IgD-negative memory B cell (primary cell): ENCODE data around the gene LAMTOR2. TPM values are rescaled to one million over a fixed set of nuclear protein-coding genes. Genes with fewer than 3 reads are reported as not detected.
"Not testable (repeated sequence)": the region's sequence is repeated elsewhere in the genome, so short reads cannot be mapped to it uniquely, and the experiment has no call there.

Experiments used
- H3K27ac Mint-ChIP-seq, 3 donors: one replicate each; pipeline ENCODE4 v1.8.0; 2020 to 2022; ENCODE audit warnings: mild to moderate bottlenecking in 3 of 3, mixed read lengths in 3 of 3, moderate library complexity in 1 of 3
- H3K27me3 Mint-ChIP-seq: one replicate; pipeline ENCODE4 v1.8.0; 2021; ENCODE audit warnings: mixed read lengths
- H3K36me3 Mint-ChIP-seq: one replicate; pipeline ENCODE4 v1.8.0; 2020; ENCODE audit warnings: mild to moderate bottlenecking, mixed read lengths
- H3K4me1 Mint-ChIP-seq, 3 donors: one replicate each; pipeline ENCODE4 v1.8.0; 2020 to 2022; ENCODE audit warnings: mixed read lengths in 3 of 3, mild to moderate bottlenecking in 1 of 3
- H3K4me3 Mint-ChIP-seq, 4 donors: one replicate each; pipeline ENCODE4 v1.8.0; 2020 to 2022; ENCODE audit warnings: mild to moderate bottlenecking in 4 of 4, mixed read lengths in 4 of 4, moderate library complexity in 3 of 4
- H3K9me3 Mint-ChIP-seq, 3 donors: one replicate each; pipeline ENCODE4 v1.8.0; 2020 to 2021; ENCODE audit warnings: mixed read lengths in 3 of 3, mild to moderate bottlenecking in 1 of 3
- polyA plus RNA-seq: library from polyadenylated mRNA; unstranded; fragments of 300-500 nt; fragmentation: Illumina TruSeq; gene quantifications from one replicate; pipeline ENCODE4 v1.2.3, GENCODE V29; 2021

Gene LAMTOR2
- polyA plus RNA-seq, 1 donor from 2014 or later: 159 TPM

- Mint-ChIP-seq H3K36me3 (no peaks in the 10 kb centered on the region), H3K27ac (no peak overlapping the region), H3K4me3 (no peak overlapping the region), H3K27me3 (peaks cover 4% of the 10 kb centered on the region), H3K4me1 (peaks cover 0 to 3% (median 0%) of the 10 kb centered on the region in 3 donors), H3K9me3 (no peaks in the 10 kb centered on the region)
Observed at GRCh38 chr1:156063997-156064285, 9.4 kb downstream of the LAMTOR2 start.

- H3K27me3 Mint-ChIP-seq: peaks cover 4% of the 10 kb centered on the region
- no peaks in the 10 kb centered on the region for H3K9me3 Mint-ChIP-seq
- peaks cover 0 to 3% (median 0%) of the 10 kb centered on the region in 3 donors for H3K4me1 Mint-ChIP-seq
- no peak overlapping the region for H3K4me3 Mint-ChIP-seq
- no peaks in the 10 kb centered on the region for H3K36me3 Mint-ChIP-seq
- H3K27ac Mint-ChIP-seq: no peak overlapping the region
Observed at GRCh38 chr1:156064615-156065014, 10.0 kb downstream of the LAMTOR2 start.

GRCh38 chr1:156065212-156065611, 10.6 kb downstream of the LAMTOR2 start:
- peaks cover 0 to 3% (median 0%) of the 10 kb centered on the region in 3 donors for H3K4me1 Mint-ChIP-seq
- no peaks in the 10 kb centered on the region for H3K9me3 Mint-ChIP-seq
- H3K4me3 Mint-ChIP-seq: no peak overlapping the region
- H3K36me3 Mint-ChIP-seq: no peaks in the 10 kb centered on the region
- H3K27me3 Mint-ChIP-seq: peaks cover 4% of the 10 kb centered on the region
- H3K27ac Mint-ChIP-seq: peak overlapping the region in 1 of 3 donors; percentile 33

- peaks cover 0 to 3% (median 0%) of the 10 kb centered on the region in 3 donors for H3K4me1 Mint-ChIP-seq
- no peak overlapping the region for H3K27ac Mint-ChIP-seq
- H3K27me3 Mint-ChIP-seq: peaks cover 4% of the 10 kb centered on the region
- H3K9me3 Mint-ChIP-seq: no peaks in the 10 kb centered on the region
- no peaks in the 10 kb centered on the region for H3K36me3 Mint-ChIP-seq
- H3K4me3 Mint-ChIP-seq: no peak overlapping the region
Observed at GRCh38 chr1:156065871-156066270, 11.3 kb downstream of the LAMTOR2 start.

- no peaks in the 10 kb centered on the region for H3K9me3 Mint-ChIP-seq
- H3K36me3 Mint-ChIP-seq: no peaks in the 10 kb centered on the region
- H3K4me3 Mint-ChIP-seq: no peak overlapping the region
- peaks cover 0 to 3% (median 0%) of the 10 kb centered on the region in 3 donors for H3K4me1 Mint-ChIP-seq
- no peak overlapping the region for H3K27ac Mint-ChIP-seq
- peaks cover 4% of the 10 kb centered on the region for H3K27me3 Mint-ChIP-seq
Observed at GRCh38 chr1:156067262-156067661, 12.7 kb downstream of the LAMTOR2 start.

GRCh38 chr1:156069490-156070455, 15.2 kb downstream of the LAMTOR2 start:
- no peak overlapping the region for H3K27ac Mint-ChIP-seq
- H3K36me3 Mint-ChIP-seq: no peaks in the 10 kb centered on the region
- H3K27me3 Mint-ChIP-seq: peaks cover 4% of the 10 kb centered on the region
- H3K9me3 Mint-ChIP-seq: no peaks in the 10 kb centered on the region
- H3K4me1 Mint-ChIP-seq: peaks cover 0 to 3% (median 0%) of the 10 kb centered on the region in 3 donors
- H3K4me3 Mint-ChIP-seq: no peak overlapping the region

- H3K4me3 Mint-ChIP-seq: peak overlapping the region in 1 of 4 donors; percentile 85
- peaks cover 0 to 6% (median 0%) of the 10 kb centered on the region in 3 donors for H3K4me1 Mint-ChIP-seq
- H3K36me3 Mint-ChIP-seq: no peaks in the 10 kb centered on the region
- no peak overlapping the region for H3K27ac Mint-ChIP-seq
- H3K27me3 Mint-ChIP-seq: peaks cover 4% of the 10 kb centered on the region
- H3K9me3 Mint-ChIP-seq: no peaks in the 10 kb centered on the region
Observed at GRCh38 chr1:156070548-156070947, 16.0 kb downstream of the LAMTOR2 start.

- peaks cover 0 to 11% (median 4%) of the 10 kb centered on the region in 3 donors for H3K4me1 Mint-ChIP-seq
- H3K9me3 Mint-ChIP-seq, H3K4me3 Mint-ChIP-seq, H3K27ac Mint-ChIP-seq, H3K27me3 Mint-ChIP-seq, H3K36me3 Mint-ChIP-seq: not testable (repeated sequence)
Observed at GRCh38 chr1:156071332-156071816, 16.8 kb downstream of the LAMTOR2 start.

GRCh38 chr1:156072251-156072650, 17.7 kb downstream of the LAMTOR2 start:
- Mint-ChIP-seq H3K9me3 (no peaks in the 10 kb centered on the region), H3K27me3 (peaks cover 3% of the 10 kb centered on the region), H3K36me3 (no peaks in the 10 kb centered on the region), H3K4me3 (peak overlapping the region in 1 of 4 donors; percentile 32), H3K4me1 (peaks cover 0 to 11% (median 4%) of the 10 kb centered on the region in 3 donors), H3K27ac (no peak overlapping the region)

GRCh38 chr1:156073110-156073687, 18.6 kb downstream of the LAMTOR2 start:
- Mint-ChIP-seq H3K27me3 (no peaks in the 10 kb centered on the region), H3K9me3 (no peaks in the 10 kb centered on the region), H3K4me3 (no peak overlapping the region), H3K36me3 (no peaks in the 10 kb centered on the region), H3K4me1 (peaks cover 5 to 11% (median 8%) of the 10 kb centered on the region in 3 donors), H3K27ac (no peak overlapping the region)

GRCh38 chr1:156073740-156074139, 19.2 kb downstream of the LAMTOR2 start:
- H3K27ac Mint-ChIP-seq: no peak overlapping the region
- peaks cover 5 to 11% (median 8%) of the 10 kb centered on the region in 3 donors for H3K4me1 Mint-ChIP-seq
- no peaks in the 10 kb centered on the region for H3K9me3 Mint-ChIP-seq
- H3K27me3 Mint-ChIP-seq: no peaks in the 10 kb centered on the region
- no peak overlapping the region for H3K4me3 Mint-ChIP-seq
- H3K36me3 Mint-ChIP-seq: no peaks in the 10 kb centered on the region

- Mint-ChIP-seq H3K4me1 (peaks cover 7 to 12% (median 8%) of the 10 kb centered on the region in 3 donors), H3K4me3 (peak overlapping the region in 1 of 4 donors; percentile 52), H3K27ac (no peak overlapping the region), H3K36me3 (no peaks in the 10 kb centered on the region), H3K9me3 (no peaks in the 10 kb centered on the region), H3K27me3 (peaks cover 1% of the 10 kb centered on the region)
Observed at GRCh38 chr1:156074661-156075060, 20.1 kb downstream of the LAMTOR2 start.

GRCh38 chr1:156075162-156075561, 20.6 kb downstream of the LAMTOR2 start:
- no peaks in the 10 kb centered on the region for H3K36me3 Mint-ChIP-seq
- peak overlapping the region in 1 of 4 donors; percentile 89 for H3K4me3 Mint-ChIP-seq
- no peak overlapping the region for H3K27ac Mint-ChIP-seq
- H3K27me3 Mint-ChIP-seq: peaks cover 3% of the 10 kb centered on the region
- H3K4me1 Mint-ChIP-seq: peaks cover 8 to 12% (median 9%) of the 10 kb centered on the region in 3 donors
- H3K9me3 Mint-ChIP-seq: no peaks in the 10 kb centered on the region

- H3K9me3 Mint-ChIP-seq: no peaks in the 10 kb centered on the region
- H3K27ac Mint-ChIP-seq: peak overlapping the region in 2 of 3 donors; percentile 12 to 34
- peak overlapping the region; percentile 64 to 95 (median 84) for H3K4me3 Mint-ChIP-seq
- peaks cover 8 to 12% (median 9%) of the 10 kb centered on the region in 3 donors for H3K4me1 Mint-ChIP-seq
- H3K36me3 Mint-ChIP-seq: no peaks in the 10 kb centered on the region
- peaks cover 3% of the 10 kb centered on the region for H3K27me3 Mint-ChIP-seq
Observed at GRCh38 chr1:156075775-156076204, 21.2 kb downstream of the LAMTOR2 start.
